Breast epithelium (tissue), 4 donors: ENCODE data around the gene NRN1L. TPM values are rescaled to one million over a fixed set of nuclear protein-coding genes. Genes with fewer than 3 reads are reported as not detected.

Experiments
- DNase-seq, 2 donors: peaks; one replicate each; pipeline ENCODE4 v3.0.0-alpha.2; 2019; ENCODE audit warnings: low spot score in 2 of 2
- H3K27ac ChIP-seq, 2 donors: fragments of 200-600 bp; sonication (generic) in 1 of 2; one replicate each; pipeline ENCODE4 v1.5.1; 2016 to 2019; ENCODE audit warnings: mild to moderate bottlenecking in 1 of 2
- H3K27me3 ChIP-seq, 2 donors: fragments of 200-600 bp; sonication (generic) in 1 of 2; one replicate each; pipeline versions ENCODE4 v1.5.1 to v1.6.0; 2017 to 2019; ENCODE audit warnings: control low read depth in 1 of 2, mild to moderate bottlenecking in 1 of 2
- H3K36me3 ChIP-seq: fragments of 200-600 bp; one replicate; pipeline ENCODE4 v1.5.1; 2019
- H3K4me1 ChIP-seq, 2 donors: fragments of 200-600 bp; sonication (generic); one replicate each; pipeline ENCODE4 v1.5.1; 2016 to 2019; ENCODE audit warnings: control low read depth in 1 of 2
- H3K4me3 ChIP-seq, 3 donors: fragments of 200-600 bp; sonication (generic); 1 replicate in 2 of 3; 2 replicates in 1 of 3; pipeline ENCODE4 v1.5.1; 2016 to 2019; ENCODE audit warnings: mild to moderate bottlenecking in 3 of 3, moderate library complexity in 2 of 3
- H3K9me3 ChIP-seq, 2 donors: fragments of 200-600 bp; sonication (generic) in 1 of 2; one replicate each; pipeline ENCODE4 v1.5.1; 2016 to 2019; ENCODE audit warnings: control low read depth in 1 of 2
- POLR2A ChIP-seq: fragments of 450-650 bp; IDR thresholded peaks from one replicate; pipeline ENCODE4 v1.6.1; 2016; ENCODE audit warnings: antibody characterized with exemption, mild to moderate bottlenecking, moderate library complexity
- POLR2AphosphoS5 ChIP-seq, 3 donors: sonication (generic); formaldehyde crosslinking; IDR thresholded peaks; one replicate each; pipeline ENCODE4 v1.6.1; 2017; ENCODE audit warnings: antibody characterized with exemption in 3 of 3
- intact Hi-C: fragments of 100-400 bp; cut with DNase I; formaldehyde crosslinking; loops from one replicate; pipeline ENCODE4 v1.15.1; 2023; ENCODE audit warnings: low total_unique reads
- total RNA-seq, 3 donors: library from RNA; depleted of rRNA; stranded (reverse); fragments of >200 nt; gene quantifications; one replicate each; pipeline ENCODE4 v1.1.0, GENCODE V29; 2016
- TF ChIP-seq, protein P1 (sequence below), 3 donors: fragments of 450-650 bp; IDR thresholded peaks; one replicate each; pipeline ENCODE4 v1.5.1; 2016 to 2017; ENCODE audit warnings: antibody characterized with exemption in 3 of 3, mild to moderate bottlenecking in 3 of 3, moderate library complexity in 3 of 3

The NRN1L gene
- total RNA-seq, 3 donors from 2014 or later = 1.3 to 1.4 TPM; not detected in 1

DNA sequence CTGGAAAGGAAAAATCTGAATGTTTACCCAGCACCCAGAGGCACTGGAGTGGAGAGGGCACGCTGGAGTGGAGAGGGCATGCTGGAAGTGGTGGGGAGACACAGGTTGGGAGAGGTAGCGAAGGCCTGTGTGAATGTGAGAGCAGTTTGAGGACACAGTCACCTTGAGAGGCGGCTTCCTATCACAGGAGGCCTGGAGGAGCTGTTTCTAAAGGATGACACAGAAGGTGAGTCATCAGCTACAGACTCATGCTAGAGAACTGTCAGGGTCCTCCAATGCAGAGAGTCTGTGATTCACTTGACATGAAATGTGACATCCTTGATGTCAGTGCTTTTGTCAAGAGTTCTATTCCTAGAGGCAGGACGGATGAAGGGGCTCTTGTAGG, 33.2 kb downstream of the NRN1L start:
- TF ChIP-seq POLR2A = no peak
- TF ChIP-seq, protein P1, sequence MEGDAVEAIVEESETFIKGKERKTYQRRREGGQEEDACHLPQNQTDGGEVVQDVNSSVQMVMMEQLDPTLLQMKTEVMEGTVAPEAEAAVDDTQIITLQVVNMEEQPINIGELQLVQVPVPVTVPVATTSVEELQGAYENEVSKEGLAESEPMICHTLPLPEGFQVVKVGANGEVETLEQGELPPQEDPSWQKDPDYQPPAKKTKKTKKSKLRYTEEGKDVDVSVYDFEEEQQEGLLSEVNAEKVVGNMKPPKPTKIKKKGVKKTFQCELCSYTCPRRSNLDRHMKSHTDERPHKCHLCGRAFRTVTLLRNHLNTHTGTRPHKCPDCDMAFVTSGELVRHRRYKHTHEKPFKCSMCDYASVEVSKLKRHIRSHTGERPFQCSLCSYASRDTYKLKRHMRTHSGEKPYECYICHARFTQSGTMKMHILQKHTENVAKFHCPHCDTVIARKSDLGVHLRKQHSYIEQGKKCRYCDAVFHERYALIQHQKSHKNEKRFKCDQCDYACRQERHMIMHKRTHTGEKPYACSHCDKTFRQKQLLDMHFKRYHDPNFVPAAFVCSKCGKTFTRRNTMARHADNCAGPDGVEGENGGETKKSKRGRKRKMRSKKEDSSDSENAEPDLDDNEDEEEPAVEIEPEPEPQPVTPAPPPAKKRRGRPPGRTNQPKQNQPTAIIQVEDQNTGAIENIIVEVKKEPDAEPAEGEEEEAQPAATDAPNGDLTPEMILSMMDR (IDR thresholded peaks at IDR 0.05) = no peak
- TF ChIP-seq POLR2AphosphoS5 (IDR thresholded peaks at IDR 0.05) = no peak
- H3K27ac ChIP-seq = peak overlapping the region in 1 of 2 donors; percentile 4
- DNase-seq = no peak

DNA sequence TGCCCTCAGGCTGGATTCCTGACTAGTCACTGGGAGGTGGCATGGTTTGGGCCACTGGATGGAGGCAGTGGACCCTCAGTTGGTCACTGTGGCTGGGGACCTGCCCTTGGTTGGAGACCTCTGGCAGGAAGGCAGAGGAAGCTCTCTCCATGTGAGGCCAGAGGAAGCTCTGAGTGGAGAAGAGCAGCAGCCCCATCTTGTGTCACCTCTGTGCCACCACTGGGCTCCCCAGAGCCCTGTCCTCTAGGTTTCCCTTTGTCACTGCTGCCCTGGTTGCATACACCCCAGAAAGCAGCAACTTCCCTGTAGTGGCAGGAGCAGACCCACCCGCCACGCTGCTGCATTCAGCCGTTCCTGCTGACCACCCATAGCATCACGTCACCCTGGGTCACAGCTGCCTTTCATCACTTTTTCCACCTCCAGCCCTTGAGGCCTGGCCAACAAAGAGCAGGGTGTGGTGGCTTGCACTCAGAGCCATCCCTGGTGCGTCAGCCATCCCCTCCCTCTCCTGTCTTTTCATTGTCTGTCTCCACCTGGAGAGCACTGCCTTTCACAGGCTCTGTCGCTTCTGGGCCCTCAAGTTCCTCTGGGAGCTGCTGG, 35.0 kb downstream of the NRN1L start:
- DNase-seq = no peak
- intact Hi-C loops = loop anchor here (10.0 kb wide), 1 partner anchor 385 kb away; no protein-coding TSS in a partner anchor
- no peak overlapping the region for H3K27ac ChIP-seq
- H3K27me3 ChIP-seq = no peaks in the 10 kb centered on the region
- H3K4me1 ChIP-seq = peaks cover 0 to 8% of the 10 kb centered on the region in 2 donors
- TF ChIP-seq, protein P1 (IDR thresholded peaks at IDR 0.05) = no peak
- TF ChIP-seq POLR2AphosphoS5 (IDR thresholded peaks at IDR 0.05) = no peak
- TF ChIP-seq POLR2A = no peak
- H3K9me3 ChIP-seq = no peaks in the 10 kb centered on the region
- no peaks in the 10 kb centered on the region for H3K36me3 ChIP-seq
- H3K4me3 ChIP-seq = no peak overlapping the region

More for the DNA sequence above, 33.2 kb downstream of the NRN1L start:
- H3K9me3 ChIP-seq = no peaks in the 10 kb centered on the region
- no peaks in the 10 kb centered on the region for H3K4me1 ChIP-seq
- no peaks in the 10 kb centered on the region for H3K27me3 ChIP-seq
- no peak overlapping the region for H3K4me3 ChIP-seq
- intact Hi-C loops = no loop called here
- no peaks in the 10 kb centered on the region for H3K36me3 ChIP-seq

DNA sequence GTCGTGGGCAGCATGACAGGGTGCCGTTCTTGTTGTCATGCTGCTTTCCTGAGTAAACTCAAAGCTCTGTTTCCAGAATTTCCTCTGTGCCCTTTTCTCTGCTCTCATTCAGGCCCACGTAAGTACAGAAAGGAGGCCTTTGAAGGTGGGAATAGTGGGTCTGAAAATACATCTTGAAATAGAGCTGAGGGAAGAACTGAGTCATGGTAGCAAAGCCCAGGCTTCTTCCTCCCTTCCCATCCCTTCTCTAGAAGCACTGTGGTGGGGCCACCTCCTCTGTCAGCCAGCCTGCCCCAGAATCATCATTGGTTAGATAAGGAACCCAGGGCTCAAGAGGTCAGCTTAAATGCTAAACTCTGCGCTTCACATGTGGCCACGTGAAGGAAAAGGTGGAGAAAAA, 37.5 kb downstream of the NRN1L start:
- Histone ChIP-seq H3K36me3 (no peaks in the 10 kb centered on the region), H3K27me3 (no peaks in the 10 kb centered on the region), H3K27ac (peak overlapping the region; percentile 43 to 85), H3K4me3 (no peak overlapping the region), H3K9me3 (no peaks in the 10 kb centered on the region), H3K4me1 (peaks cover 0 to 8% of the 10 kb centered on the region in 2 donors)
- intact Hi-C loops = loop anchor here (10.0 kb wide), 1 partner anchor 387 kb away; no protein-coding TSS in a partner anchor
- TF ChIP-seq POLR2A (no peak), POLR2AphosphoS5 (IDR thresholded peaks at IDR 0.05) (no peak)
- TF ChIP-seq, protein P1 (IDR thresholded peaks at IDR 0.05) = no peak
- no peak for DNase-seq

DNA sequence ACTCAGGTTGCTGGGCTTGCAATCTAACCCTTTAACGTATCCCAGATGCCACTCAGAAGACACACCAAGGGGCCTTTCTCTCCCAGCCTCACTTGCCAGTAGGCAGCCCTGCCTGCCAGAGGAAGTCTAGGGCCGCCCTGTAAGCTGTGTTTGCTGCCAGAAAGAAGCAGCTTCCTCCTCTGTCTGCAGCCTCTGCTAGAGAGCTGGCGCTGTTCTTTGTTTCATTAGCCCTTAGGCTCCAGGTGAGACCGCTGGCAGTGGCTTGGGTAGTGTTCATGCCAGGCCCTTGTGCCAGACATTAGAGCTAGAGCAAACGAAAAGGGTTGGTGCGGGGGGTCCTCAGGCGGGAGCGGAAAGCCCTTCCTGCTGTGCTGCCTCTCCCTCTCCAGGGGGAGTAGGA, 38.1 kb downstream of the NRN1L start:
- Histone ChIP-seq H3K27me3 (no peaks in the 10 kb centered on the region), H3K4me1 (peaks cover 0 to 8% of the 10 kb centered on the region in 2 donors), H3K4me3 (no peak overlapping the region), H3K9me3 (no peaks in the 10 kb centered on the region), H3K36me3 (no peaks in the 10 kb centered on the region), H3K27ac (peak overlapping the region; percentile 43 to 85)
- DNase-seq = peak; percentile 70 to 75
- peak in 1 of 3 donors; percentile 25 for TF ChIP-seq POLR2AphosphoS5 (IDR thresholded peaks at IDR 0.05)
- no peak for TF ChIP-seq POLR2A
- intact Hi-C loops = loop anchor here (10.0 kb wide), 1 partner anchor 388 kb away; no protein-coding TSS in a partner anchor

DNA sequence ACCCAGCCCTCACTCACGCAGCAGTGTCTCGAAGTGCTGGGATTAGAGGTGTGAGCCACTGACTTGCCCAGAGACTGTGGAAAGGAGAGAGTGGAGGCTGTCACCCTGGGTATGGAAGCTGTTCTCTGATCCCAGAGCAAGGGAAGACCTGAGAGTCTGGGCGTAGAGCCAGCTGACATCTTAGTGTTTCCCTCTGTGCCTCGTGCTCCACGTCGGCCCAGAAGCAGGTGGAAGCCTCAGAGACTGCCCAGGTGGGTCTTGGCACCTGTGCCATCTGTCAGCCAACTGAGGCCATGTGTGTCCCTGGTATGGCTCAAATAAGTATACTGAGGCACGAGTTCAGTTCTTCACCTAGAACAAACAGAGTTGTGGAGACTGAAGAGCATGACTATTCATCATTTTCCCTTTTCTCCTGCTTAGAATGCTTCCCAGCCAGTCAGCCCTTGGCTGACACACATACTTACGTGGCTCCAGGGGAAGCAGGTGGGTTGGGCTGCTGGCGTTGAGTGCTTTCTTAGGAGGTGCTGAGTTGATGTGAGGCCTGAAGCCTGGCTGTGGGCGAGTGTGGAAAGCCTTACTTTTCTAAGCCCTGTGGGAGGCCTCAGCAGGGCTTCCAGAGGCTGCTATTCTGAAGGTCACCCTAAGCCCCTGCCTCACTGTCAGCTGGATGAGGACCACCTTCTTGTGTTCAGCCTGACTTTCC, 38.9 kb downstream of the NRN1L start:
- TF ChIP-seq, protein P1 (IDR thresholded peaks at IDR 0.05) = no peak
- no peak for TF ChIP-seq POLR2AphosphoS5 (IDR thresholded peaks at IDR 0.05)
- no peak for TF ChIP-seq POLR2A
- DNase-seq = peak; percentile 57 to 73
- Histone ChIP-seq H3K4me1 (peaks cover 0 to 8% of the 10 kb centered on the region in 2 donors), H3K27ac (peak overlapping the region; percentile 43 to 85), H3K4me3 (no peak overlapping the region), H3K9me3 (no peaks in the 10 kb centered on the region), H3K36me3 (no peaks in the 10 kb centered on the region), H3K27me3 (no peaks in the 10 kb centered on the region)
- intact Hi-C loops = loop anchor here (10.0 kb wide), 1 partner anchor 389 kb away; no protein-coding TSS in a partner anchor
